H9 (cell line): ENCODE measurements around the gene PLPP1. TPM values are rescaled to one million over a fixed set of nuclear protein-coding genes. Genes with fewer than 3 reads are reported as not detected.
A peak's percentile ranks its signal among the peaks of the same experiment; 100 is the strongest.

Experiments used
- DNase-seq: peaks from one replicate; pipeline ENCODE4 v3.0.0-alpha.2; 2017
- H2AFZ ChIP-seq: one replicate; pipeline ENCODE4 v1.6.1; 2013; ENCODE audit warnings: mild to moderate bottlenecking, low read length, control low read depth, moderate library complexity
- H2AK5ac ChIP-seq: 2 replicates; pipeline ENCODE4 v1.6.1; 2013; ENCODE audit warnings: low read length, control low read depth, mixed read lengths; ENCODE audit not compliant: insufficient read length
- H2BK120ac ChIP-seq: one replicate; pipeline ENCODE4 v1.6.1; 2013; ENCODE audit warnings: low read depth, mild to moderate bottlenecking, low read length, control low read depth, inconsistent platforms; ENCODE audit not compliant: poor library complexity, severe bottlenecking
- H2BK12ac ChIP-seq: 2 replicates; pipeline ENCODE4 v1.6.1; 2013; ENCODE audit warnings: low read length, control low read depth, mixed read lengths, low read depth; ENCODE audit not compliant: insufficient read length
- H2BK15ac ChIP-seq: 2 replicates; pipeline ENCODE4 v1.6.1; 2013; ENCODE audit warnings: low read depth, low read length, control low read depth
- H2BK20ac ChIP-seq: one replicate; pipeline ENCODE4 v1.6.1; 2013; ENCODE audit warnings: low read depth, mild to moderate bottlenecking, low read length, control low read depth, inconsistent platforms; ENCODE audit not compliant: poor library complexity, severe bottlenecking
- H2BK5ac ChIP-seq: 2 replicates; pipeline ENCODE4 v1.6.1; 2013; ENCODE audit warnings: low read length, control low read depth, mixed read lengths; ENCODE audit not compliant: insufficient read length
- H3K14ac ChIP-seq: 2 replicates; pipeline ENCODE4 v1.6.1; 2013; ENCODE audit warnings: low read length, control low read depth; ENCODE audit not compliant: insufficient read depth
- H3K18ac ChIP-seq: 2 replicates; pipeline ENCODE4 v1.6.1; 2013; ENCODE audit warnings: low read depth, mild to moderate bottlenecking, mixed read lengths, low read length, control low read depth; ENCODE audit not compliant: insufficient read length
- H3K23ac ChIP-seq: 2 replicates; pipeline ENCODE4 v1.6.1; 2013; ENCODE audit warnings: low read length, control low read depth, mixed read lengths, low read depth; ENCODE audit not compliant: insufficient read length
- H3K23me2 ChIP-seq: 2 replicates; pipeline ENCODE4 v1.6.1; 2013; ENCODE audit warnings: low read depth, mild to moderate bottlenecking, mixed read lengths, low read length, control low read depth; ENCODE audit not compliant: insufficient read length, poor library complexity, severe bottlenecking
- H3K27ac ChIP-seq: 2 replicates; pipeline ENCODE4 v1.5.1; 2013; ENCODE audit warnings: low read length, control low read depth, mixed read lengths, low read depth; ENCODE audit not compliant: insufficient read length
- H3K27me3 ChIP-seq: 2 replicates; pipeline ENCODE4 v1.6.1; 2013; ENCODE audit warnings: low read length, control low read depth, inconsistent platforms; ENCODE audit not compliant: insufficient read depth
- H3K4ac ChIP-seq: 2 replicates; pipeline ENCODE4 v1.6.1; 2013; ENCODE audit warnings: low read depth, mild to moderate bottlenecking, control low read depth, inconsistent platforms, low read length, moderate library complexity
- H3K4me1 ChIP-seq: 2 replicates; pipeline ENCODE4 v1.6.1; 2013; ENCODE audit warnings: low read length, control low read depth, inconsistent platforms; ENCODE audit not compliant: insufficient read depth
- H3K4me2 ChIP-seq: 2 replicates; pipeline ENCODE4 v1.6.1; 2013; ENCODE audit warnings: low read length, control low read depth, mixed read lengths; ENCODE audit not compliant: insufficient read length, insufficient read depth
- H3K56ac ChIP-seq: 2 replicates; pipeline ENCODE4 v1.6.1; 2013; ENCODE audit warnings: low read depth, mild to moderate bottlenecking, mixed read lengths, low read length, control low read depth; ENCODE audit not compliant: insufficient read length
- H3K79me1 ChIP-seq: 2 replicates; pipeline ENCODE4 v1.6.1; 2013; ENCODE audit warnings: low read depth, mild to moderate bottlenecking, moderate library complexity, low read length, control low read depth, inconsistent platforms; ENCODE audit not compliant: insufficient read depth, poor library complexity, severe bottlenecking
- H3K79me2 ChIP-seq: 2 replicates; pipeline ENCODE4 v1.6.1; 2013; ENCODE audit warnings: low read length, control low read depth, inconsistent platforms; ENCODE audit not compliant: insufficient read depth
- H3K9ac ChIP-seq: 2 replicates; pipeline ENCODE4 v1.6.1; 2013; ENCODE audit warnings: low read length, control low read depth, mixed read lengths; ENCODE audit not compliant: insufficient read length; ENCODE audit errors: extremely low read depth
- H3K9me3 ChIP-seq: one replicate; pipeline ENCODE4 v1.6.1; 2013; ENCODE audit warnings: low read depth, low read length, inconsistent platforms; ENCODE audit not compliant: control insufficient read depth
- H3T11ph ChIP-seq: one replicate; pipeline ENCODE4 v1.6.1; 2013; ENCODE audit warnings: mild to moderate bottlenecking, low read length, control low read depth, inconsistent platforms
- H4K20me1 ChIP-seq: one replicate; pipeline ENCODE4 v1.6.1; 2013; ENCODE audit not compliant: control insufficient read depth, insufficient read length, insufficient read depth
- H4K5ac ChIP-seq: 2 replicates; pipeline ENCODE4 v1.6.1; 2013; ENCODE audit warnings: low read depth, mild to moderate bottlenecking, mixed read lengths, low read length, control low read depth; ENCODE audit not compliant: insufficient read length
- H4K8ac ChIP-seq: replicated peaks from 2 replicates; pipeline ENCODE4 v1.6.1; 2013; ENCODE audit warnings: low read length, control low read depth, mixed read lengths, low read depth; ENCODE audit not compliant: insufficient read length
- H4K91ac ChIP-seq: 2 replicates; pipeline ENCODE4 v1.6.1; 2013; ENCODE audit warnings: low read depth, mild to moderate bottlenecking, moderate library complexity, mixed read lengths, low read length, control low read depth; ENCODE audit not compliant: insufficient read length
- H3K27ac Mint-ChIP-seq, 3 experiments: 2 replicates in 2 of 3; 3 replicates in 1 of 3; pipeline ENCODE4 v1.8.0; 2020 to 2021; ENCODE audit warnings: mixed read lengths in 3 of 3, mild to moderate bottlenecking in 1 of 3, moderate library complexity in 1 of 3
- H3K27me3 Mint-ChIP-seq: 2 replicates; pipeline ENCODE4 v1.8.0; 2021; ENCODE audit warnings: low read depth, mild to moderate bottlenecking, moderate library complexity, mixed read lengths
- H3K36me3 Mint-ChIP-seq, 3 experiments: 2 replicates in 2 of 3; 3 replicates in 1 of 3; pipeline ENCODE4 v1.8.0; 2020 to 2021; ENCODE audit warnings: low read depth in 3 of 3, mixed read lengths in 3 of 3; ENCODE audit not compliant: insufficient read depth in 1 of 3
- H3K4me1 Mint-ChIP-seq, 2 experiments: 2 replicates each; pipeline ENCODE4 v1.8.0; 2020; ENCODE audit warnings: mixed read lengths in 2 of 2
- H3K4me3 Mint-ChIP-seq, 2 experiments: 2 replicates in 1 of 2; 3 replicates in 1 of 2; pipeline ENCODE4 v1.8.0; 2020 to 2021; ENCODE audit warnings: mild to moderate bottlenecking in 2 of 2, mixed read lengths in 2 of 2, moderate library complexity in 1 of 2
- H3K9me3 Mint-ChIP-seq, 2 experiments: 2 replicates in 1 of 2; 3 replicates in 1 of 2; pipeline ENCODE4 v1.8.0; 2020; ENCODE audit warnings: mild to moderate bottlenecking in 2 of 2, mixed read lengths in 2 of 2, moderate library complexity in 1 of 2
- CTCF ChIP-seq: fragments of 200-600 bp; sonication (generic); conservative IDR thresholded peaks from 3 replicates; pipeline ENCODE4 v1.8.0; 2021; ENCODE audit warnings: antibody characterized with exemption, mild to moderate bottlenecking
- WGBS: extraction: QIAGEN DNeasy Blood & Tissue Kit; methylation state at CpG from one replicate; pipeline ENCODE4 v1.1.7; 2013; ENCODE audit warnings: missing lambda C conversion rate, low lambda C conversion rate, mixed read lengths; ENCODE audit not compliant: insufficient read length; ENCODE audit errors: extremely low coverage; 5-methylcytosine and 5-hydroxymethylcytosine counted together
- total RNA-seq: library from RNA; stranded (reverse); gene quantifications from 2 replicates; pipeline ENCODE4 v1.2.1, GENCODE V29; 2021

PLPP1 gene
- total RNA-seq, 1 experiment from 2014 or later, result 85.9 TPM

GRCh38 chr5:55495216-55495615, 39.5 kb downstream of the PLPP1 start:
- Histone ChIP-seq H3K4ac (no peak overlapping the region), H3K27me3 (no peaks in the 10 kb centered on the region), H2BK15ac (no peak overlapping the region), H3K18ac (no peak overlapping the region), H2BK5ac (no peak overlapping the region), H3K27ac (no peak overlapping the region), H3K4me1 (peaks cover 8% of the 10 kb centered on the region; the same call in 1 of the 2 replicates), H3K4me2 (no peak overlapping the region), H4K5ac (no peak overlapping the region), H2AFZ (no peak overlapping the region), H2BK120ac (no peak overlapping the region), H4K20me1 (no peaks in the 10 kb centered on the region), H3K56ac (no peak overlapping the region), H3T11ph (no peak overlapping the region), H3K14ac (no peak overlapping the region), H2AK5ac (no peak overlapping the region), H4K91ac (no peak overlapping the region), H3K9me3 (no peaks in the 10 kb centered on the region), H3K23me2 (no peaks in the 10 kb centered on the region), H3K9ac (no peak overlapping the region), H2BK20ac (no peak overlapping the region), H4K8ac (no peak overlapping the region), H3K23ac (no peak overlapping the region), H3K79me1 (peaks cover 5% of the 10 kb centered on the region), H3K79me2 (peaks cover 14% of the 10 kb centered on the region; the same call in 1 of the 2 replicates), H2BK12ac (no peak overlapping the region)
- H3K27me3 Mint-ChIP-seq, result no peaks in the 10 kb centered on the region
- no peak for TF ChIP-seq CTCF
- no peaks in the 10 kb centered on the region for H3K9me3 Mint-ChIP-seq
- no CpG with 5 or more reads among the region's 1 CpG for whole genome bisulfite sequencing
- peak overlapping the region in 1 of 3 experiments; percentile 76; a peak in 1 of 7 replicates for H3K27ac Mint-ChIP-seq
- peaks cover 6 to 23% (median 10%) of the 10 kb centered on the region in 3 experiments for H3K36me3 Mint-ChIP-seq
- peaks cover 65 to 66% of the 10 kb centered on the region in 2 experiments for H3K4me1 Mint-ChIP-seq
- no peak overlapping the region for H3K4me3 Mint-ChIP-seq
- no peak for DNase-seq
